SH-SY5Y (cell line): ENCODE results near the gene RNF14.

Experiments used
- GATA2 ChIP-seq: IDR thresholded peaks from 2 replicates; pipeline ENCODE4 v1.6.1; 2011; ENCODE audit warnings: mild to moderate bottlenecking, low read depth, low read length
- GATA3 ChIP-seq: IDR thresholded peaks from 2 replicates; pipeline ENCODE4 v1.6.1; 2011; ENCODE audit warnings: low read depth, mild to moderate bottlenecking, low read length, moderate library complexity

GRCh38 chr5:141969783-141970771 is 1.2 kb downstream of the RNF14 start:
- no peak for TF ChIP-seq GATA3
- TF ChIP-seq GATA2, result no peak
